Mesenchymal stem cell (in vitro differentiated cells and primary cell): ENCODE measurements around the gene KLK10.

ENCODE experiments used
- DNase-seq: peaks from one replicate; pipeline ENCODE4 v3.0.0-alpha.2; 2013
- H2AFZ ChIP-seq: one replicate; pipeline ENCODE4 v1.6.1; 2013; ENCODE audit warnings: low read depth, mild to moderate bottlenecking, control low read depth, inconsistent platforms, low read length, moderate library complexity
- H2AK5ac ChIP-seq: 2 replicates; pipeline ENCODE4 v1.6.1; 2013; ENCODE audit warnings: low read length, moderate library complexity, mild to moderate bottlenecking, inconsistent platforms; ENCODE audit not compliant: severe bottlenecking
- H2BK120ac ChIP-seq: one replicate; pipeline ENCODE4 v1.6.1; 2013; ENCODE audit warnings: low read depth, mild to moderate bottlenecking, inconsistent platforms, low read length, moderate library complexity
- H2BK12ac ChIP-seq, 2 experiments: one replicate each; pipeline ENCODE4 v1.6.1; 2013; ENCODE audit warnings: inconsistent platforms in 2 of 2, low read length in 2 of 2, mild to moderate bottlenecking in 2 of 2, moderate library complexity in 2 of 2, control low read depth in 1 of 2
- H2BK15ac ChIP-seq: one replicate; pipeline ENCODE4 v1.6.1; 2013; ENCODE audit warnings: mild to moderate bottlenecking, low read depth, inconsistent platforms; ENCODE audit not compliant: poor library complexity, severe bottlenecking
- H2BK5ac ChIP-seq: 2 replicates; pipeline ENCODE4 v1.6.1; 2013; ENCODE audit warnings: low read depth, mild to moderate bottlenecking, low read length, control low read depth, inconsistent platforms; ENCODE audit not compliant: poor library complexity, severe bottlenecking
- H3K14ac ChIP-seq, 2 experiments: one replicate each; pipeline ENCODE4 v1.6.1; 2013; ENCODE audit warnings: inconsistent platforms in 2 of 2, low read length in 2 of 2, control low read depth in 1 of 2, mild to moderate bottlenecking in 1 of 2, moderate library complexity in 1 of 2
- H3K18ac ChIP-seq, 2 experiments: one replicate each; pipeline ENCODE4 v1.6.1; 2013; ENCODE audit warnings: inconsistent platforms in 2 of 2, low read length in 2 of 2, control low read depth in 1 of 2, low read depth in 1 of 2, mild to moderate bottlenecking in 1 of 2
- H3K23ac ChIP-seq, 2 experiments: one replicate each; pipeline ENCODE4 v1.6.1; 2013; ENCODE audit warnings: inconsistent platforms in 2 of 2, low read length in 2 of 2, mild to moderate bottlenecking in 2 of 2, moderate library complexity in 2 of 2, control low read depth in 1 of 2
- H3K27ac ChIP-seq: 2 replicates; pipeline ENCODE4 v1.5.1; 2013; ENCODE audit warnings: mild to moderate bottlenecking, moderate library complexity, low read length, control low read depth, inconsistent platforms; ENCODE audit not compliant: poor library complexity, severe bottlenecking
- H3K27me3 ChIP-seq, 2 experiments: 2 replicates each; pipeline versions ENCODE4 v1.6.1 to v1.7.0; 2013; ENCODE audit warnings: low read length in 2 of 2, mild to moderate bottlenecking in 2 of 2, moderate library complexity in 2 of 2, control low read depth in 1 of 2, inconsistent platforms in 1 of 2; ENCODE audit not compliant: control insufficient read depth in 1 of 2, insufficient read depth in 1 of 2
- H3K36me3 ChIP-seq, 2 experiments: 2 replicates each; pipeline versions ENCODE4 v1.6.1 to v1.7.0; 2013; ENCODE audit warnings: low read length in 2 of 2, control low read depth in 1 of 2, inconsistent platforms in 1 of 2, low read depth in 1 of 2, mild to moderate bottlenecking in 1 of 2; ENCODE audit not compliant: insufficient read depth in 2 of 2, control insufficient read depth in 1 of 2
- H3K4ac ChIP-seq, 2 experiments: one replicate each; pipeline ENCODE4 v1.6.1; 2013; ENCODE audit warnings: inconsistent platforms in 2 of 2, low read length in 2 of 2, mild to moderate bottlenecking in 2 of 2, moderate library complexity in 2 of 2, control low read depth in 1 of 2, low read depth in 1 of 2
- H3K4me1 ChIP-seq: 2 replicates; pipeline ENCODE4 v1.6.1; 2013; ENCODE audit warnings: low read depth, low read length, control low read depth; ENCODE audit not compliant: control insufficient read depth, insufficient read depth
- H3K4me2 ChIP-seq: 2 replicates; pipeline ENCODE4 v1.6.1; 2013; ENCODE audit warnings: low read length, mild to moderate bottlenecking, inconsistent platforms; ENCODE audit not compliant: poor library complexity, severe bottlenecking
- H3K4me3 ChIP-seq, 2 experiments: 2 replicates each; pipeline versions ENCODE4 v1.5.1 to v1.7.0; 2013; ENCODE audit warnings: low read length in 2 of 2, mild to moderate bottlenecking in 2 of 2, control low read depth in 1 of 2, low read depth in 1 of 2; ENCODE audit not compliant: insufficient read depth in 1 of 2
- H3K79me1 ChIP-seq: replicated peaks from 2 replicates; pipeline ENCODE4 v1.6.1; 2013; ENCODE audit warnings: mild to moderate bottlenecking, control low read depth, low read length, inconsistent platforms; ENCODE audit not compliant: poor library complexity, severe bottlenecking
- H3K9ac ChIP-seq: 2 replicates; pipeline ENCODE4 v1.7.0; 2013; ENCODE audit warnings: mild to moderate bottlenecking, low read length, moderate library complexity
- H3K9me3 ChIP-seq: 2 replicates; pipeline ENCODE4 v1.7.0; 2013; ENCODE audit warnings: mild to moderate bottlenecking, low read length; ENCODE audit not compliant: control insufficient read depth
- H4K8ac ChIP-seq: one replicate; pipeline ENCODE4 v1.6.1; 2013; ENCODE audit warnings: inconsistent platforms, mild to moderate bottlenecking, low read length, moderate library complexity
- H4K91ac ChIP-seq: one replicate; pipeline ENCODE4 v1.6.1; 2013; ENCODE audit warnings: mild to moderate bottlenecking, low read length, inconsistent platforms
- WGBS: methylation state at CpG from one replicate; pipeline ENCODE4 v1.1.7; 2013; ENCODE audit warnings: mixed read lengths; 5-methylcytosine and 5-hydroxymethylcytosine counted together

Gene KLK10

GRCh38 chr19:51031880-51032225 lies 12.3 kb upstream of the KLK10 start:
- Histone ChIP-seq H4K8ac (no peak overlapping the region), H3K9ac (no peak overlapping the region), H3K79me1 (no peaks in the 10 kb centered on the region), H3K4ac (no peak overlapping the region), H3K4me3 (no peak overlapping the region), H4K91ac (no peak overlapping the region), H3K14ac (no peak overlapping the region), H2BK120ac (no peak overlapping the region), H3K18ac (no peak overlapping the region), H2AFZ (no peak overlapping the region), H3K27ac (no peak overlapping the region), H3K4me1 (no peaks in the 10 kb centered on the region), H2BK15ac (no peak overlapping the region), H3K36me3 (no peaks in the 10 kb centered on the region), H2AK5ac (no peak overlapping the region), H3K9me3 (no peaks in the 10 kb centered on the region), H3K27me3 (peaks cover 0 to 32% of the 10 kb centered on the region in 2 experiments), H3K4me2 (no peak overlapping the region), H3K23ac (no peak overlapping the region), H2BK12ac (no peak overlapping the region), H2BK5ac (no peak overlapping the region)
- 91% methylated on average over 28 of the region's 28 CpGs for WGBS
- no peak for DNase-seq

DNA sequence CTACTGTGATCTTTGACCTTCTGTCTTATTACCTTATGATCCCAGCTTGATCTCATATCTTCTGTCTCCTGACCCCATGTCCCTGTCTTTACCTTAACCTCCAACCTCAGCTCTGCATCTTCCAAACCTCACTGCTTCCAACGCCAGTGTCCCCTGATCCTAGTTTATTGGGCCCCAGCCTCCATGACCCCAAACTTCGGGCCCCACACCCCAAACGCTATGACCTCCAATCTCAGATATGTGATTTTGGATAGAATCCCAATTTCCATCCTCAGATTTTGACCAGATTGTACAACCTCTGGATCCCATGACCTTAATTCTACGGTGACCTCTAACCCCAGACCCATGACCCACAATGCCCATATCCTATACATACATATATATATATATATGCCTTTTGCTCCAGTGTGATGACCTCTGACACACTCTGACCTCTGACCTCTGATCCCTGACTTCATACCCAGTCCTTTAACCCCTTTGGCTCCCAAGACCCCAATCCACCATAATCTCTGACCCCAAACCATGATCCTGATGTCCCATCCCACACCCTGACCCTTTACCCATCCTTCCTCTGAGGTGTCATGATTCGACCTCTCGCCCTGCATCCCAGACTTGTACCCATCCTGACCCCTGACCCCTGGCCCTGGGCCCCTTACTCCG lies 11.8 kb upstream of the KLK10 start:
- Histone ChIP-seq H3K4me3 (no peak overlapping the region), H3K23ac (no peak overlapping the region), H3K27me3 (peaks cover 0 to 36% of the 10 kb centered on the region in 2 experiments), H3K27ac (no peak overlapping the region), H3K9me3 (no peaks in the 10 kb centered on the region), H2AFZ (no peak overlapping the region), H3K4me2 (no peak overlapping the region), H2BK15ac (no peak overlapping the region), H3K14ac (no peak overlapping the region), H3K18ac (no peak overlapping the region), H2BK5ac (no peak overlapping the region), H2BK120ac (no peak overlapping the region), H4K91ac (no peak overlapping the region), H3K4ac (no peak overlapping the region), H2AK5ac (no peak overlapping the region), H3K9ac (no peak overlapping the region), H3K79me1 (no peaks in the 10 kb centered on the region), H4K8ac (no peak overlapping the region), H2BK12ac (no peak overlapping the region), H3K4me1 (no peaks in the 10 kb centered on the region), H3K36me3 (no peaks in the 10 kb centered on the region)
- no peak for DNase-seq
- 84% methylated on average over 7 of the region's 7 CpGs for WGBS

DNA sequence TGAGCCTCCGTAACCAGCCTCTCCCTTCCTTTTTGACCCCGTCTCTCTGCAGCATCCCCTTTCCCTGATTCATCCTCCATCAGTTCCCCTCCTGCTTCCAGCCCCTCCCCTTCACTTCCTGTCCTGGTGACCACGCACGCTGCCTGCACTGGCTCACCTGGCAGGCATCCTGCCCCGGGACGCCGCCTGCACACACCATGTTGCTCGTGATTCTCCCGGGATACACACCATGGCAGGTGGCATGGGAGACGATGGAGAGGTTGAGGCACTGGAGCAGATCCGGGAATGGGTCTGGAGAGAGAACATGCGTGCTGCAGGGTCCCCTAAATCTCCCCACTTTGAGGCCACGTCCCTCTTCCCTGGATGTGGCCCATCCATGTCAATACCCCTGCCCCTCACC lies 11.1 kb upstream of the KLK10 start:
- Histone ChIP-seq H3K4me1 (no peaks in the 10 kb centered on the region), H3K9ac (no peak overlapping the region)

DNA sequence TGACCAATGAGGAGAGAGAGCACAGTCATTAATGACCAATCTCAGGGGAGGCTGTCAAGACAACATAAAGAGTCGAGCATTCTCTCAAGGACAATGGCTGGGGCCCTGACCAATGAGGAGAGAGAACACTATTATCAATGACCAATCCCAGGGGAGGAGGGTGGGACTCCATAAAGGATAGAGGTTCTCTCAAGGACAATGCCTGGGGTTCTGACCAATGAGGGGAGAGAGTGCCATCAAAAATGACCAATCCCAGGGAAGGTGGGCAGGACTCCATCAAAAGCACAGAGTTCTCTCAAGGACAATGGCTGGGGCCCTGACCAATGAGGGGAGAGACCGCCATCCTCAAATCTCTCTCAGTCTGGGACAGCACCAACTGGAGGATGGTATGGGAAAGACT lies 10.2 kb upstream of the KLK10 start:
- no peak overlapping the region for H3K4ac ChIP-seq
- H2BK12ac ChIP-seq: no peak overlapping the region
- no peak overlapping the region for H2AK5ac ChIP-seq
- H3K23ac ChIP-seq: no peak overlapping the region
- no peak overlapping the region for H3K4me3 ChIP-seq
- no peaks in the 10 kb centered on the region for H3K4me1 ChIP-seq
- no peak overlapping the region for H3K27ac ChIP-seq
- H3K9ac ChIP-seq: no peak overlapping the region
- H3K36me3 ChIP-seq: no peaks in the 10 kb centered on the region
- WGBS: 74% methylated on average over 2 of the region's 2 CpGs
- H3K4me2 ChIP-seq: no peak overlapping the region
- no peak overlapping the region for H4K91ac ChIP-seq
- no peaks in the 10 kb centered on the region for H3K79me1 ChIP-seq
- no peak overlapping the region for H2BK15ac ChIP-seq
- no peaks in the 10 kb centered on the region for H3K9me3 ChIP-seq
- no peak overlapping the region for H2BK120ac ChIP-seq
- H2BK5ac ChIP-seq: no peak overlapping the region
- no peak overlapping the region for H3K18ac ChIP-seq
- H3K27me3 ChIP-seq: peaks cover 0 to 45% of the 10 kb centered on the region in 2 experiments
- H2AFZ ChIP-seq: no peak overlapping the region
- H4K8ac ChIP-seq: no peak overlapping the region
- no peak for DNase-seq
- H3K14ac ChIP-seq: no peak overlapping the region

More for the DNA sequence above, 11.1 kb upstream of the KLK10 start:
- Histone ChIP-seq H4K91ac (no peak overlapping the region), H3K14ac (no peak overlapping the region), H3K27ac (no peak overlapping the region), H3K4ac (no peak overlapping the region), H2BK5ac (no peak overlapping the region), H4K8ac (no peak overlapping the region), H3K4me2 (no peak overlapping the region), H2AK5ac (no peak overlapping the region), H3K36me3 (no peaks in the 10 kb centered on the region), H2BK120ac (no peak overlapping the region), H2BK15ac (no peak overlapping the region), H3K27me3 (peaks cover 0 to 42% of the 10 kb centered on the region in 2 experiments), H2BK12ac (no peak overlapping the region), H3K4me3 (no peak overlapping the region), H3K9me3 (no peaks in the 10 kb centered on the region), H3K79me1 (no peaks in the 10 kb centered on the region), H3K23ac (no peak overlapping the region), H2AFZ (no peak overlapping the region), H3K18ac (no peak overlapping the region)
- no peak for DNase-seq
- WGBS: 72% methylated on average over 13 of the region's 13 CpGs
